Neuron (in vitro differentiated cells): ENCODE results near the gene GHR.
"Not testable (repeated sequence)": the region's sequence is repeated elsewhere in the genome, so short reads cannot be mapped to it uniquely, and the experiment has no call there.

Experiments
- H2AFZ ChIP-seq: one replicate; pipeline ENCODE4 v1.6.1; 2013; ENCODE audit warnings: low read depth, mild to moderate bottlenecking, inconsistent platforms, low read length, moderate library complexity
- H3K27me3 ChIP-seq: one replicate; pipeline ENCODE4 v1.6.1; 2013; ENCODE audit warnings: low read length; ENCODE audit not compliant: insufficient read depth
- H3K36me3 ChIP-seq: one replicate; pipeline ENCODE4 v1.6.1; 2013; ENCODE audit warnings: low read length; ENCODE audit not compliant: insufficient read depth
- H3K4me1 ChIP-seq: one replicate; pipeline ENCODE4 v1.6.1; 2013; ENCODE audit warnings: low read length; ENCODE audit not compliant: insufficient read depth
- H3K4me3 ChIP-seq: 2 replicates; pipeline ENCODE4 v1.5.1; 2013; ENCODE audit warnings: mild to moderate bottlenecking, low read length, moderate library complexity
- H3K9me3 ChIP-seq: one replicate; pipeline ENCODE4 v1.6.1; 2013; ENCODE audit warnings: low read length

Gene GHR

DNA sequence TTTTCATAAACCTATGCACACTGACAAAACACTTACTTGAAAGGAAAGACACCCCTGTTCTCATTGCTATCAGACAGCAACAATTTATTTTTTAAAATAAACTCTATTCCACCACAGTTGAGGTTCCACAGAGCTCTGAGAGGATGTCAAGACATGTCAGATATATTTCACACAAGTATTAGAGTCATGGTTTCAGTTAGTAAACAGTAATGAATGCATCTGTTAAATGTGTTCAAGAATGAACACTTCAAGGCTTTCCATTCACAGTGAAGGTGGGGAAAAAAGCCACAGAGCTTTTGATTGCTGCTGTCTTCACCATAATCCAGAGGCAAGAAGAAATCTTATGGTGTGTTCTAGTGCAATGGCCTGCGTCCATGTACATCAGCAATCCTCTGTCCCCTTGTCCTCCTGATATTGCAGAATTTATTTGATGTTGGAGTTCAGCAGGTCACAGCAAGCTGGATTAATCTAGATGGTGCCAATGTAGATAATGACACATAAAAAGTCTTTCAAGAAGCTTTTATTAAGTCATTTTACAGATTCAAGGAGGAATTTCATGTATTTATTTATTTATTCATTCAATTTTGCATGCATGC, 146.8 kb downstream of the GHR start:
- Histone ChIP-seq H2AFZ (no peak overlapping the region), H3K36me3 (no peaks in the 10 kb centered on the region), H3K9me3 (no peaks in the 10 kb centered on the region), H3K4me1 (no peaks in the 10 kb centered on the region), H3K27me3 (no peaks in the 10 kb centered on the region), H3K4me3 (no peak overlapping the region)

DNA sequence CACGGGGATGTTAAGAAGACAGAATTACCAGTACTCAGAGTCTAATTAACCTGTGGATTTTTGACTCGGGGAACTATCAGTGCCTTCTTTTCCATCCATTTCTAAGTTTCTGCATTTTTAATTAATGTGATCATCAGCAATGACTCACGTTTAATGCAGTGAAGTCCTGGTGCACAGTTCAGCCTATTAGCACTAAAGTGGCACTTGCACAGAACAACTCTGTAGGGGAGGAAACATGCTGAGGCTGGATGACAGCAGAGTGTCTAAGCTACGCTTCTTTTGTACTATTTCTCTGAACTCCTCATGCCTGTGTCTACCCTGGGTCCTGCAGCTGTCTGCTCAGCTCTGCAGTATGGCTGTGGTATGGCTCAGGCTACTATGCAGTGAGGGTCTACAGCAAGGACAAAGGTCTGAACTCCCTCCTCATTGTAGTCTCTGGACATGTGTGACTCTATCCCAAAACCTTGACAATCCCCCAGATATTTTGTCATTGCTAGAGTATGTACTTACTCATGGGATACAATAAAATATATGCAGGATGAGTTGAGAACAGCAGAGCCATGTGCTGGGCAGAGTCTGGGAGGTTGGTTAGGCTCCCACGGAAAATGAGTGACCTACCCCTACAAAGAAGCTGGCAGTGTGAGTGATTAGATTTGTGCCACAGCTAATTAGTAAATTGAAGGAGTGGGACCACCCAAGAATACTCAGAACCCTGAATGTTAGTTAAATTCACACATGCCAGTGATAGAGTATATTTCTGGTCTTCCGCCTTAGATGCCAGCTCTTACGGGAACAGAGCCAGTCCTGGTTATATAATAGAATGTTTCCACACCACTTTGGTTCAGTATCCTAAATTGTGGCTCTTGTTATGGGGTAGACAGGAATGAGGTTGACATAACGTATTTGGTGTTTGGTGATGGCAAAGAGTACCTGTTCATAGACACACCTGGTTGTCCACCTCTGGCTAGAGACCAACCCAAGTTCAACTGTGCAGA, 148.0 kb downstream of the GHR start:
- H3K27me3 ChIP-seq = no peaks in the 10 kb centered on the region
- H3K36me3 ChIP-seq = no peaks in the 10 kb centered on the region
- no peak overlapping the region for H2AFZ ChIP-seq
- H3K4me1 ChIP-seq = no peaks in the 10 kb centered on the region
- H3K4me3 ChIP-seq = no peak overlapping the region
- no peaks in the 10 kb centered on the region for H3K9me3 ChIP-seq

DNA sequence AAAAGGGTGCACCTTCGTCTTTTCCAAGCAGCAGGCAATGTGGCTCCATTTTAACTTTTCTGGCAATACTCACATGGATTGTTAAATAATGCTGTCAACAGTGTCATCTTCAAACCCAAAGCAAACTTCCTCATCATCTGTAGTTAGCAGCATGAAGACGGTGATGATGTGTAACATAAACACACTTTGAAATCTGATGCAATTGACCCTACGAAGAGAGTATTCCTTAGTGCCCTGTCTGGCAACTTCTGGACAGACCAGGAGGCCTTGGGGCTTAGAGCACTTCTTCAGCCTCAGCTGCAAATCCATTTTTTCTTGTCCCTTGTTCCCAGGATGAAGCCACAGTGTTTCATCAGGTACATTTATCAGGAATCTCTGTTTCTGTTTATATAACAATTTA, 149.1 kb downstream of the GHR start:
- Histone ChIP-seq H3K27me3 (no peaks in the 10 kb centered on the region), H3K4me1 (no peaks in the 10 kb centered on the region), H3K4me3 (no peak overlapping the region), H2AFZ (no peak overlapping the region), H3K36me3 (no peaks in the 10 kb centered on the region), H3K9me3 (no peaks in the 10 kb centered on the region)

DNA sequence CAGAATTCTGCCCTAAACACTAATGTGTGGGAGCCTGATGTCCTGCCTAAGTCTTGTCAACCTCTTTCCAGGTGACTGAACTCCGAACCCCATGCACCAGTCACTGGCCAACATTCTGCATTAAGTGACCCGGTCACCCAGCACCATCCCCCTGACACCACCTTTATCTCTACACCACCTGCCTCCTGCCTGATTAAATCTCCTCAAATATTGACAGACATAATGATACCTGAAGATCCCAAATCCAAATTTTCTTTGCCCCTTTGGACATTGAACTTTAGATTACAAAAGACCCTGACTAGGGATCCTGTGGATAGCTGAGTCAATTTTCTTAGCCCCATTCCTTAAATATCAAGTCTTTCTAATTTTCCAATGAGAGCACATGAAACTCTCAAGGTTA, 150.1 kb downstream of the GHR start:
- H3K36me3 ChIP-seq = no peaks in the 10 kb centered on the region
- H3K27me3 ChIP-seq = no peaks in the 10 kb centered on the region
- H3K4me1 ChIP-seq = no peaks in the 10 kb centered on the region
- no peak overlapping the region for H3K4me3 ChIP-seq
- H3K9me3 ChIP-seq = no peaks in the 10 kb centered on the region
- H2AFZ ChIP-seq = no peak overlapping the region

DNA sequence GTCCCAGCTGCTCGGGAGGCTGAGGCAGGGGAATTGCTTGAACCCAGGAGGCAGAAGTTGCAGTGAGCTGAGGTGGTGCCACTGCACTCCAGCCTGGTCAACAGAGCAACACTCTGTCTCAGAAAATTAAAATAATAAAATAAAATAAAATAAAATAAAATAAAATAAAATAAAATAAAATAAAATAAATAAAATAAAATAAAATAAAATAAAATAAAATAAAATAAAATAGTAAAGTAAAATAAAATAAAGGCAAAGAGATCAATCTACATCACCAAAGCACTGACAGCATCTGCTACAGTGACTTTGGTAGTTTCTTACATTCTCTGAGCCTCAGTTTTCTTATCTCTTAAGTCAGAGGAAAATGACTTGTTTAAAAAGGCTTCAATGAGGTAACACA, 152.7 kb downstream of the GHR start:
- not testable (repeated sequence) for H3K27me3 ChIP-seq, H3K9me3 ChIP-seq, H3K4me3 ChIP-seq, H2AFZ ChIP-seq, H3K4me1 ChIP-seq, H3K36me3 ChIP-seq

DNA sequence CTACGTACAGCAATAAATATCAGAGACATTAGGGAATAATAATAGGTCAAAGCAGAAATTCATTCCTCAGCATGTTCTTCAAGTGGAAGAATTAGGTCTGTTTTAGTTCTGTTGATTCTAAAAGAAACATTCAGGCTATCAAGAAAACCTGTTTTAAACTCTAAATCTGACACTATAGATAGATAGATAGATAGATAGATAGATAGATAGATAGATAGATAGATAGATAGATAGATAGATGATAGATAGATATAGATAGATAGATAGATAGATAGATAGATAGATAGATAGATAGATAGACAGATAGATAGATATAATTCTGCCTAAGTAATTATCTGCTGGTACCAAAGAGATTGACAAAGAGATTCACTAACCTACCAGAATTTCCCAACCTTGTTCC, 155.7 kb downstream of the GHR start:
- H3K4me3 ChIP-seq, H2AFZ ChIP-seq, H3K27me3 ChIP-seq, H3K36me3 ChIP-seq, H3K9me3 ChIP-seq, H3K4me1 ChIP-seq: not testable (repeated sequence)

DNA sequence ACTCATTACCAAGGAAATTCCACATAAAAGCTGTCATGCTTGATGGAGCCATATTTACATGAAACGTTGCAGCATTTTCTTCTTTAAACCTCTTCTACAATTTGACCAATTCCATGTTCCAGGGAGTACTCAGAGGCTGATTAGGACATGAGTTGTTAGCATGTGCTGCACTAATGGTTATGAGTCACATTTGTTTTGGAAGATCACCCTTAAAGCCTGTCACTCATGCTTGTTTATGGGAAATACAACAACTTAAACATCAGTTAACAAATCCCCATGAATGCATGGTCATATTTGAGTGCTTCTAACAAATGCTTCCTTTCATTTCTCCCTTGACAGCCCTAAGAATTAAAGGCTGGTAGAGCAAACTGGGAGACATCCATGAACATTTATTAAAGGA, 156.1 kb downstream of the GHR start:
- H3K4me1 ChIP-seq = no peaks in the 10 kb centered on the region
- H3K9me3 ChIP-seq = no peaks in the 10 kb centered on the region
- no peak overlapping the region for H2AFZ ChIP-seq
- no peaks in the 10 kb centered on the region for H3K36me3 ChIP-seq
- no peaks in the 10 kb centered on the region for H3K27me3 ChIP-seq
- H3K4me3 ChIP-seq = no peak overlapping the region

DNA sequence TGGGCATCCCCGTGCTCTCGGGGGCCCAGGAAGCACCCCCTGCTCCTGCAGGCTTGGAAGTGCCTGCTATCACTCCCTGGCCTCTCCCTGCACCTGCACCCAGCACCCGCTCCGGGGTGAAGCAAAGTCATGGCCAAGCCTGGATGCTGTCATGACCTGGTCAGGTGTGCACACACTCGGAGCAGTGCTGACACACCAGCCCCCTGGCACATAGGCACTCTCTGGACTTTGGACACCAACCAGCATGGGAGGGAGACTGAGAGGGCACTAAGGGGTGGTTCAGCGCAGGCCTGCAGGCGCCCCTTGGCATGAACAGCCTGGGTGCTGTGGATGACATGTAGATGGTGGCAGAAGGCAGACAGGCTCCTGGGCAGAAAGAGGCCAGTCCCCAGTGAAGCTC, 158.6 kb downstream of the GHR start:
- Histone ChIP-seq H3K36me3 (no peaks in the 10 kb centered on the region), H3K4me1 (no peaks in the 10 kb centered on the region), H3K9me3 (no peaks in the 10 kb centered on the region), H2AFZ (no peak overlapping the region), H3K4me3 (no peak overlapping the region), H3K27me3 (no peaks in the 10 kb centered on the region)

DNA sequence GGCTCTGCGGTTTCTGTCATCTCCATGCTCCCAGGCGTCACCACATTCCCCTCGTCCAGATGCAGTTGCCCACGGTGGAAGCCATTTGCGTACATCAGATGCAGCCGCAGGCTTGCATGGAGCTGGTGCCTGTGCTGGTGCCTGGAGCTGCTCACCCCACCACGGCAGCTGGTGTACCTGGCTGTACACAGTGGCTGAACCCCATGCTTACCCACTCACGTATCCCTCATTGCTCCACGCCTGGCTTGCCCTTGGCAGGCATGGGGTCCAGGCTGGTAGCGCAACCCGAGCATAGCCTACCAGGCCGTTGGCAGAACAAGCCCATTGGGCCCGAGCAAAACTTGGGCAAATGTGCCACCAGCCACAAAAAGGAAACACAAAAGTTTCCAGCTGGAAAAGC, 159.5 kb downstream of the GHR start:
- no peaks in the 10 kb centered on the region for H3K36me3 ChIP-seq
- no peaks in the 10 kb centered on the region for H3K27me3 ChIP-seq
- no peak overlapping the region for H2AFZ ChIP-seq
- no peak overlapping the region for H3K4me3 ChIP-seq
- no peaks in the 10 kb centered on the region for H3K4me1 ChIP-seq
- no peaks in the 10 kb centered on the region for H3K9me3 ChIP-seq

DNA sequence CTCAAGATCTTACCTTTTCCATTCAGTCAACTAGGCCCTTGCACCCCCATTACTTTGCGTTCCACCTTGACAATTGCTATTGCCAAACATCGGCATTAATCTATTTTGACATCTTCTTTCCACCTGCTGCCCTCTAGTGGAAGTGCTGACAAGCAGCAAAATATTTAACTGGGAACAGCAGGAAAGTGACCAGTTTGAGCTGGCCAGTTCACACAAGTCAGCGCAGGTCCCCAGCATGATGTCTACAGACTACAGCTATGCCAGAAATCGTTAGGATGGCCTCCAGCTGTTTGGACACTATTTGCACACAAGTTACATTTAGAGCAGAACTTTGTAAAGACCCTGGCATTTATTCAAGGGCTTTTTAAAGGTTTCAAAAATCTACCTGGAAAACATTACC, 160.1 kb downstream of the GHR start:
- Histone ChIP-seq H3K4me1 (no peaks in the 10 kb centered on the region), H3K36me3 (no peaks in the 10 kb centered on the region), H2AFZ (no peak overlapping the region), H3K9me3 (no peaks in the 10 kb centered on the region), H3K4me3 (no peak overlapping the region), H3K27me3 (no peaks in the 10 kb centered on the region)

DNA sequence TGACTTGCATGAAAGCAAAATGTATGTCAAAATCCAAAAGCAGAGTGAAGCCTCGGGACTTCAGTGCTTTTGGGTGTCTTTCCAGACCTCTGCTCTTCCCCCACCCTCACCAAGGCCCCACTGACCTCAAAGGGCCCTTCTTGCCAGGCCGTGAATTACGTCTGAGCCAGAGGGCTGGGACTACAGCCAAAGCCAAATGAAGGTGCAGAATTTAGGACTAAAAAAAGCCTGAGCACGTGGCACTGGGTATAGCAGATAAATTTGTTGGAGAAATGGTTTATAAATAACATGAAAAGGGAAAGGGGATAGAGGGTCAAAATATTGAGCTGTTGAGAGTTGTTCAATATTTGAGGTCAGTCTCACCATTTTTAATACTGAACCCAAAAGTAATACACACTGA, 163.4 kb downstream of the GHR start:
- no peaks in the 10 kb centered on the region for H3K36me3 ChIP-seq
- H3K4me1 ChIP-seq = no peaks in the 10 kb centered on the region
- H3K27me3 ChIP-seq = no peaks in the 10 kb centered on the region
- no peaks in the 10 kb centered on the region for H3K9me3 ChIP-seq
- H2AFZ ChIP-seq = no peak overlapping the region
- H3K4me3 ChIP-seq = no peak overlapping the region

DNA sequence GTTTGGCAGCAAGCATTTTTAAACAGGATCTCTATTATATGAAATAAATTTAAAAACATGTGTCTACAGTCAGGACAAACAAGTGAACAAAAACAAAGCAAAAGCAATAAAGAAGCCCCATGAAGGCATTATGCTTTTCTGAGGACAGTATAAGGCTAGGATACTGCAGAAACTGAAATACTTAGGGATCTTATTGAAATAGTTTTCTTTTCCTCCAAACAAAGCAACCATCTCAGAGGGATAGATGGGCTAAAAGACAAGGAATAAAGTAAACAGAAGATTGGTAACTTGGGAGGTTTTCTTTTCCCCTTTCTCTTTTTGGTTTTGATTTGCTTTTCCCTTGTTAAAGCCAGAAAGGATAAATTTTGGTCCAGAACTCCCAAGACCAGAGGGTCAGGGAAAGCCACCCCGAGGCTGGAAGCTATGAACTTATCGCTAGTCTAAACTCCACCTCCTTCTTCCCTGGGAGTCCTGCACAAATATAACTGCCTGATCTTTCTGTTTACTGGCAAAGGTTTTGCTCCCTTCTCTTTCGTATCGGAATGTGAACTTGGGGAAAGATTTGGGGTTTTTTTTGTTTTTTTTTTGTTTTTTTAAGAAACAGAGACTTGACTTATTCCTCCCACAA, 164.0 kb downstream of the GHR start:
- H3K36me3 ChIP-seq = no peaks in the 10 kb centered on the region
- no peaks in the 10 kb centered on the region for H3K4me1 ChIP-seq
- H3K27me3 ChIP-seq = no peaks in the 10 kb centered on the region
- no peak overlapping the region for H2AFZ ChIP-seq
- no peaks in the 10 kb centered on the region for H3K9me3 ChIP-seq
- no peak overlapping the region for H3K4me3 ChIP-seq

DNA sequence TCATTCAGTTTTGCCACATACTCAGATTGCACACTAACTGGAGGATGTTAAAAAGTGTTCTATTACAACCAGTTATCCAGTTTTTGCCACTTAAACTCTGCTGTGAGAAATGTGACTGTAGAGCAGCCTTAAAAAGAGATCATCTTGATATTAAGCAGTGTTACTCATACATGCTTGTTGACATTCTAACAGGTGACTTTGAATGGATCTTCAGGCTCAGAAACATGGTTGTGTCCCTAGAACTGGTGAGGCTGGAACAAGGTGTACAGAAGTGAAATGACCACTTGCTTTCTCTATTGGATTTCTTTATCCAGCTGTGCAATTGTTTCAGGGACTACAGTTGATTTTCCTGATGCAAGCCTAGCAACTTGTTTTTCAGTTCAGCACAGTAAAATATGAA, 167.3 kb downstream of the GHR start:
- no peak overlapping the region for H2AFZ ChIP-seq
- no peaks in the 10 kb centered on the region for H3K27me3 ChIP-seq
- no peaks in the 10 kb centered on the region for H3K4me1 ChIP-seq
- no peak overlapping the region for H3K4me3 ChIP-seq
- H3K9me3 ChIP-seq = no peaks in the 10 kb centered on the region
- no peaks in the 10 kb centered on the region for H3K36me3 ChIP-seq
